WTC11 (cell line): Measurements from ENCODE around the gene SND1. TPM values are rescaled to one million over a fixed set of nuclear protein-coding genes. Genes with fewer than 3 reads are reported as not detected.

Experiments used
- ATAC-seq: fragments of 200-7000 bp; cut with Tn5 transposase; 2 replicates; pipeline ENCODE4 v1.10.0; 2021; ENCODE audit warnings: mild to moderate bottlenecking, moderate library complexity
- CTCF ChIA-PET: fragments of 300-600 bp; sonication (Branson Sonifier 250); formaldehyde crosslinking; loops from one replicate; lab custom pipeline; 2021; ENCODE audit warnings: antibody characterized with exemption; lab: Charles Lee
- POLR2A ChIA-PET: fragments of 350-600 bp; sonication (Branson Sonifier 250); formaldehyde crosslinking; loops from one replicate; lab custom pipeline; 2021; ENCODE audit warnings: antibody characterized with exemption; lab: Charles Lee
- DNase-seq: peaks from one replicate; pipeline ENCODE4 v3.0.0; 2021; ENCODE audit warnings: low spot score
- H3K27ac Mint-ChIP-seq: 2 replicates; pipeline ENCODE4 v1.8.0; 2021; ENCODE audit warnings: mixed read lengths
- H3K27me3 Mint-ChIP-seq: 2 replicates; pipeline ENCODE4 v1.8.0; 2021; ENCODE audit warnings: low read depth, mild to moderate bottlenecking, moderate library complexity, mixed read lengths
- H3K36me3 Mint-ChIP-seq: 2 replicates; pipeline ENCODE4 v1.8.0; 2021; ENCODE audit warnings: mixed read lengths
- H3K4me1 Mint-ChIP-seq: 2 replicates; pipeline ENCODE4 v1.8.0; 2022; ENCODE audit warnings: mixed read lengths
- H3K4me3 Mint-ChIP-seq: 2 replicates; pipeline ENCODE4 v1.8.0; 2021; ENCODE audit warnings: mild to moderate bottlenecking, moderate library complexity, mixed read lengths
- H3K9me3 Mint-ChIP-seq: 2 replicates; pipeline ENCODE4 v1.8.0; 2021; ENCODE audit warnings: mixed read lengths
- AR ChIP-seq: fragments of 250-450 bp; sonication (Bioruptor Pico); IDR thresholded peaks from 2 replicates; pipeline ENCODE4 v1.9.0; 2021; ENCODE audit warnings: mild to moderate bottlenecking
- ATF2 ChIP-seq: sonication (generic); formaldehyde crosslinking; IDR thresholded peaks from 2 replicates; pipeline ENCODE4 v1.8.1; 2022; ENCODE audit warnings: low read depth, missing genetic modification reagents, borderline replicate concordance
- CDX4 ChIP-seq: fragments of 250-450 bp; sonication (Bioruptor Pico); IDR thresholded peaks from 2 replicates; pipeline ENCODE4 v1.9.0; 2021; ENCODE audit warnings: moderate library complexity, mild to moderate bottlenecking, inconsistent platforms, borderline replicate concordance
- CREB1 ChIP-seq: sonication (generic); formaldehyde crosslinking; IDR thresholded peaks from 2 replicates; pipeline ENCODE4 v1.8.0; 2023; ENCODE audit warnings: mild to moderate bottlenecking, missing genetic modification reagents
- CTCF ChIP-seq: fragments of 200-600 bp; IDR thresholded peaks from 2 replicates; pipeline ENCODE4 v1.8.0; 2022; ENCODE audit warnings: antibody characterized with exemption
- ELF4 ChIP-seq: sonication (generic); formaldehyde crosslinking; IDR thresholded peaks from 2 replicates; pipeline ENCODE4 v1.8.1; 2022; ENCODE audit warnings: low read depth, mild to moderate bottlenecking, moderate library complexity, missing genetic modification reagents
- ERG ChIP-seq: fragments of 250-450 bp; sonication (Bioruptor Pico); IDR thresholded peaks from 2 replicates; pipeline ENCODE4 v1.8.0; 2021; ENCODE audit warnings: mild to moderate bottlenecking
- FOXK1 ChIP-seq: sonication (generic); formaldehyde crosslinking; IDR thresholded peaks from 2 replicates; pipeline ENCODE4 v1.8.0; 2022; ENCODE audit warnings: mild to moderate bottlenecking, moderate library complexity, missing genetic modification reagents
- HMGXB4 ChIP-seq: sonication (generic); formaldehyde crosslinking; IDR thresholded peaks from 2 replicates; pipeline ENCODE4 v1.8.1; 2023; ENCODE audit warnings: mild to moderate bottlenecking, moderate library complexity, missing genetic modification reagents
- JUN ChIP-seq: sonication (generic); formaldehyde crosslinking; IDR thresholded peaks from 2 replicates; pipeline ENCODE4 v1.8.0; 2023; ENCODE audit warnings: mild to moderate bottlenecking, missing genetic modification reagents
- MAX ChIP-seq: sonication (generic); formaldehyde crosslinking; IDR thresholded peaks from 2 replicates; pipeline ENCODE4 v1.8.0; 2022; ENCODE audit warnings: mild to moderate bottlenecking, missing genetic modification reagents
- NFATC4 ChIP-seq: fragments of 250-450 bp; sonication (Bioruptor Pico); IDR thresholded peaks from 2 replicates; pipeline ENCODE4 v1.9.0; 2021; ENCODE audit warnings: mild to moderate bottlenecking
- NR1H2 ChIP-seq: sonication (generic); formaldehyde crosslinking; IDR thresholded peaks from 2 replicates; pipeline ENCODE4 v1.9.0; 2021; ENCODE audit warnings: mild to moderate bottlenecking, moderate library complexity, missing genetic modification reagents
- NR3C1 ChIP-seq: sonication (generic); formaldehyde crosslinking; conservative IDR thresholded peaks from 2 replicates; pipeline ENCODE4 v1.8.1; 2023; ENCODE audit warnings: low read depth, mild to moderate bottlenecking, missing genetic modification reagents
- RELA ChIP-seq: sonication (generic); formaldehyde crosslinking; IDR thresholded peaks from 2 replicates; pipeline ENCODE4 v1.8.1; 2022; ENCODE audit warnings: missing genetic modification reagents, mild to moderate bottlenecking, borderline replicate concordance
- RORB ChIP-seq: fragments of 250-450 bp; sonication (Bioruptor Pico); IDR thresholded peaks from 2 replicates; pipeline ENCODE4 v1.9.0; 2021; ENCODE audit warnings: mild to moderate bottlenecking
- STAT6 ChIP-seq: sonication (generic); formaldehyde crosslinking; conservative IDR thresholded peaks from 2 replicates; pipeline ENCODE4 v1.8.1; 2023; ENCODE audit warnings: mild to moderate bottlenecking, low read depth, missing genetic modification reagents, moderate library complexity
- ZBTB43 ChIP-seq: sonication (generic); formaldehyde crosslinking; IDR thresholded peaks from 2 replicates; pipeline ENCODE4 v1.8.1; 2023; ENCODE audit warnings: mild to moderate bottlenecking, missing genetic modification reagents
- total RNA-seq: library from RNA; stranded (reverse); gene quantifications from 3 replicates; pipeline ENCODE4 v1.2.3, GENCODE V29; 2021

The SND1 gene
- total RNA-seq, 1 experiment from 2014 or later: 261 TPM

GRCh38 chr7:128098629-128099028, 446.6 kb downstream of the SND1 start (continued):
- no peak for TF ChIP-seq ERG (CRISPR knock-in tag)
- no peak for TF ChIP-seq RELA (CRISPR knock-in tag)
- TF ChIP-seq, all 79 proteins: peak for 0

GRCh38 chr7:128099204-128099671, 447.2 kb downstream of the SND1 start:
- TF ChIP-seq ATF2: no peak
- no peak for TF ChIP-seq STAT6 (CRISPR knock-in tag)
- TF ChIP-seq CDX4 (CRISPR knock-in tag): no peak
- no peak for TF ChIP-seq RORB (CRISPR knock-in tag)
- no peak for TF ChIP-seq NFATC4 (CRISPR knock-in tag)
- TF ChIP-seq HMGXB4 (CRISPR knock-in tag): no peak
- no peak for TF ChIP-seq JUN (CRISPR knock-in tag)
- no peak for TF ChIP-seq NR3C1
- TF ChIP-seq CREB1 (CRISPR knock-in tag): no peak
- TF ChIP-seq FOXK1: no peak
- no peak for TF ChIP-seq NR1H2 (CRISPR knock-in tag)
- no peak for TF ChIP-seq AR (CRISPR knock-in tag)
- no peak for TF ChIP-seq CTCF
- TF ChIP-seq MAX: no peak
- no peak for TF ChIP-seq ELF4 (CRISPR knock-in tag)
- TF ChIP-seq ZBTB43 (CRISPR knock-in tag): no peak
- TF ChIP-seq, all 79 proteins: peak for 0
- H3K27me3 Mint-ChIP-seq: peaks cover 21% of the 10 kb centered on the region
- no peaks in the 10 kb centered on the region for H3K9me3 Mint-ChIP-seq
- no peak overlapping the region for H3K27ac Mint-ChIP-seq
- DNase-seq (no peak), ATAC-seq (no peak)
- H3K4me3 Mint-ChIP-seq: no peak overlapping the region
- POLR2A ChIA-PET: interaction anchor here (0.9 kb wide), 1 partner anchor 9 kb away, joined by 3 read pairs; no protein-coding TSS in a partner anchor
- CTCF ChIA-PET: interaction anchor here (1.2 to 9.1 kb wide), 2 partner anchors 80 to 109 kb away, joined by 3 to 133 read pairs; no protein-coding TSS in a partner anchor
- peaks cover under 1% of the 10 kb centered on the region; the same call in 1 of the 2 replicates for H3K36me3 Mint-ChIP-seq
- peaks cover 12% of the 10 kb centered on the region; the same call in 1 of the 2 replicates for H3K4me1 Mint-ChIP-seq
